Lung (tissue), 12 donors: ENCODE results near the gene NUP210L. TPM values are rescaled to one million over a fixed set of nuclear protein-coding genes. Genes with fewer than 3 reads are reported as not detected.
A peak's percentile ranks its signal among the peaks of the same experiment; 100 is the strongest.

Experiments used
- ATAC-seq: fragments of 200-7000 bp; cut with Tn5 transposase; one replicate; pipeline ENCODE4 v1.9.1; 2020; ENCODE audit warnings: moderate number of reproducible peaks; ENCODE audit not compliant: insufficient read depth, low FRiP score
- DNase-seq, 3 donors: peaks; one replicate each; pipeline ENCODE4 v3.0.0-alpha.2; 2013 to 2017
- H3K27ac ChIP-seq, 2 donors: one replicate each; pipeline ENCODE4 v1.5.1; 2013; ENCODE audit warnings: mild to moderate bottlenecking in 2 of 2, moderate library complexity in 2 of 2, control low read depth in 1 of 2, inconsistent platforms in 1 of 2, low read depth in 1 of 2, low read length in 1 of 2
- H3K27me3 ChIP-seq, 3 donors: one replicate each; pipeline ENCODE4 v1.5.1; 2013; ENCODE audit warnings: low read length in 2 of 3; ENCODE audit not compliant: control insufficient read depth in 3 of 3, insufficient read depth in 3 of 3
- H3K36me3 ChIP-seq, 4 donors: one replicate each; pipeline ENCODE4 v1.5.1; 2013; ENCODE audit warnings: low read length in 4 of 4, mild to moderate bottlenecking in 1 of 4, moderate library complexity in 1 of 4; ENCODE audit not compliant: control insufficient read depth in 4 of 4, insufficient read depth in 4 of 4
- H3K4me1 ChIP-seq, 5 donors: one replicate each; pipeline ENCODE4 v1.5.1; 2013; ENCODE audit warnings: low read length in 5 of 5, mild to moderate bottlenecking in 2 of 5, moderate library complexity in 1 of 5; ENCODE audit not compliant: control insufficient read depth in 5 of 5, insufficient read depth in 5 of 5
- H3K4me3 ChIP-seq: one replicate; pipeline ENCODE4 v1.5.1; 2013; ENCODE audit warnings: mild to moderate bottlenecking, control low read depth, moderate library complexity
- H3K9ac ChIP-seq, 2 donors: one replicate each; pipeline ENCODE4 v1.5.1; 2013; ENCODE audit warnings: low read length in 2 of 2, control low read depth in 1 of 2; ENCODE audit not compliant: insufficient read depth in 1 of 2
- H3K9me3 ChIP-seq, 4 donors: one replicate each; pipeline ENCODE4 v1.5.1; 2013; ENCODE audit warnings: low read length in 3 of 4, mild to moderate bottlenecking in 1 of 4, moderate library complexity in 1 of 4; ENCODE audit not compliant: control insufficient read depth in 4 of 4, insufficient read depth in 3 of 4
- WGBS, 2 donors: extraction: QIAGEN DNeasy Blood & Tissue Kit; methylation state at CpG; one replicate each; pipeline ENCODE4 v1.1.7; 2013; 5-methylcytosine and 5-hydroxymethylcytosine counted together
- polyA plus RNA-seq, 2 donors: library from polyadenylated mRNA; stranded (reverse); fragments of 200-250 nt; gene quantifications; one replicate each; pipeline ENCODE4 v1.2.1, GENCODE V29; 2013
- total RNA-seq, 2 donors: library from RNA; depleted of rRNA in 1 of 2; stranded (reverse); fragments of >200 nt in 1 of 2; gene quantifications; one replicate each; pipeline ENCODE4 v1.2.1, GENCODE V29; 2014 to 2021
- TF ChIP-seq, protein P1 (sequence below): IDR thresholded peaks from 2 replicates; pipeline ENCODE4 v1.5.1; 2012; ENCODE audit warnings: mild to moderate bottlenecking; ENCODE audit errors: control extremely low read depth, extremely low read depth
- donor health status: control.
- donor health status: control.
- donor health status: Bipolar disorder and iron deficiency.
- donor health status: healthy.
- donor health status: DM: yes; HTN: yes; CAD: no.

NUP210L gene
- total and polyA plus RNA-seq, 4 donors, result 0.03 to 0.26 (median 0.09) TPM

DNA sequence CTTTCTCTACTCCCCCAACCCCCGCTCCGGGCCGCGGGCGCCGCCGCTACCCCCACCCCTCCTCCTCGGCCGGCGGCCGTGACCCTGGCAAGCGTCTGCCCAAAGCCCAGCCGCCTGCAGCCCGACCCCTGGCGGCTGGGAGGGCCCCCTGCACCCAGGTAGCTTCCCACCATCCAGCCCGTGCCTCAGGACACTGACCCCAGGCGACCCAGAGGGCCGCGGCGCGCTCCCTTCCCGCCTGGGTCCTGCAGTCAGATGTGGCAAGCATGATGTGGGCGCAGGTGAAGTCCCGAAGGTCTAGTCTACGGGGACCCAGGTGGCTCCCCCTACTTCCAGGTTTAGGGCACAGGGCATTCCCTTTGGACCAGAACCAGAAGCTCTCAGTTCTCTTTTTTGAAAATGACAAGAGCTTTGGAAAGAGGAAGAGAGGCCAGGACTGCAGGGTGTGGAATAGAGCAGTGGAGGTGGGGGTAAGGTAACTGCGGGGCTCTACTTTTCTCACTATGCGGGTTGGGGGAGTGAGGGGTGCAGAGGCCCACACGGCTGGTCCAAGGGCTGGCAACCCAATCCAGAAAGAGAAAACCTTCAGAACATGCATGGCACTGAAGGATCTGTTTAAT is 208.1 kb downstream of the NUP210L start, which contains the start of gene DENND4B:
Gene DENND4B (minus strand): TSS at position 97 of the 620 bp plus-strand sequence. CDS start 2,344 bp downstream, outside the sequence.
- 7 to 9% methylated on average over 28 of the region's 28 CpGs for WGBS, 2 donors
- DNase-seq (peak; percentile 84 to 88 (median 85)), ATAC-seq (peak; percentile 87)
- peak within 1 kb of the TSS; percentile 97 to 99 for H3K27ac ChIP-seq
- peak within 1 kb of the TSS; percentile 75 for H3K4me3 ChIP-seq
- TF ChIP-seq, protein P1, sequence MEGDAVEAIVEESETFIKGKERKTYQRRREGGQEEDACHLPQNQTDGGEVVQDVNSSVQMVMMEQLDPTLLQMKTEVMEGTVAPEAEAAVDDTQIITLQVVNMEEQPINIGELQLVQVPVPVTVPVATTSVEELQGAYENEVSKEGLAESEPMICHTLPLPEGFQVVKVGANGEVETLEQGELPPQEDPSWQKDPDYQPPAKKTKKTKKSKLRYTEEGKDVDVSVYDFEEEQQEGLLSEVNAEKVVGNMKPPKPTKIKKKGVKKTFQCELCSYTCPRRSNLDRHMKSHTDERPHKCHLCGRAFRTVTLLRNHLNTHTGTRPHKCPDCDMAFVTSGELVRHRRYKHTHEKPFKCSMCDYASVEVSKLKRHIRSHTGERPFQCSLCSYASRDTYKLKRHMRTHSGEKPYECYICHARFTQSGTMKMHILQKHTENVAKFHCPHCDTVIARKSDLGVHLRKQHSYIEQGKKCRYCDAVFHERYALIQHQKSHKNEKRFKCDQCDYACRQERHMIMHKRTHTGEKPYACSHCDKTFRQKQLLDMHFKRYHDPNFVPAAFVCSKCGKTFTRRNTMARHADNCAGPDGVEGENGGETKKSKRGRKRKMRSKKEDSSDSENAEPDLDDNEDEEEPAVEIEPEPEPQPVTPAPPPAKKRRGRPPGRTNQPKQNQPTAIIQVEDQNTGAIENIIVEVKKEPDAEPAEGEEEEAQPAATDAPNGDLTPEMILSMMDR, result peak; percentile 64
- peak within 1 kb of the TSS; percentile 55 to 76 for H3K9ac ChIP-seq
- H3K27me3 ChIP-seq, result no peaks in the 10 kb centered on the region
- H3K9me3 ChIP-seq, result no peaks in the 10 kb centered on the region
- peaks cover 0 to 14% (median 8%) of the 10 kb centered on the region in 5 donors for H3K4me1 ChIP-seq
- peaks cover 7 to 39% (median 35%) of the 10 kb centered on the region in 4 donors for H3K36me3 ChIP-seq

- DNase-seq, result peak; percentile 56 to 72 (median 70)
- WGBS, 2 donors, result 0% methylated on average over 48 to 95 of the region's 95 CpGs
- peak; percentile 79 for ATAC-seq
- Histone ChIP-seq H3K36me3 (peaks cover 0 to 35% (median 31%) of the 10 kb centered on the region in 4 donors), H3K4me3 (peak overlapping the region; percentile 75), H3K27me3 (no peaks in the 10 kb centered on the region), H3K9ac (peak overlapping the region; percentile 55 to 76), H3K27ac (peak overlapping the region; percentile 97 to 99), H3K4me1 (peaks cover 0 to 14% (median 8%) of the 10 kb centered on the region in 5 donors), H3K9me3 (no peaks in the 10 kb centered on the region)
- TF ChIP-seq, protein P1, result no peak
Observed at GRCh38 chr1:153945795-153946621, 208.9 kb downstream of the NUP210L start.

GRCh38 chr1:153945131-153945794 is 209.6 kb downstream of the NUP210L start:
- TF ChIP-seq, protein P1, result no peak
- ATAC-seq (peak; percentile 28), DNase-seq (peak in 2 of 3 donors; percentile 28 to 45)
- peaks cover 0 to 14% (median 8%) of the 10 kb centered on the region in 5 donors for H3K4me1 ChIP-seq
- peak overlapping the region; percentile 75 for H3K4me3 ChIP-seq
- peak overlapping the region; percentile 97 to 99 for H3K27ac ChIP-seq
- no peaks in the 10 kb centered on the region for H3K27me3 ChIP-seq
- peak overlapping the region; percentile 55 to 76 for H3K9ac ChIP-seq
- no peaks in the 10 kb centered on the region for H3K9me3 ChIP-seq
- H3K36me3 ChIP-seq, result peaks cover 0 to 41% (median 27%) of the 10 kb centered on the region in 4 donors
- WGBS, 2 donors, result 12 to 18% methylated on average over 12 of the region's 12 CpGs
